Mucosa of descending colon (tissue), 3 donors: ENCODE data around the gene FHIT. TPM values are rescaled to one million over a fixed set of nuclear protein-coding genes. Genes with fewer than 3 reads are reported as not detected.

Source experiments
- ATAC-seq: fragments of 200-7000 bp; cut with Tn5 transposase; one replicate; pipeline ENCODE4 v1.9.1; 2020; ENCODE audit warnings: mild to moderate bottlenecking, moderate library complexity
- DNase-seq, 3 donors: peaks; one replicate each; pipeline ENCODE4 v3.0.0-alpha.2; 2020
- H3K36me3 ChIP-seq: fragments of 200-600 bp; one replicate; pipeline ENCODE4 v1.8.0; 2021; ENCODE audit warnings: low read depth, mild to moderate bottlenecking
- H3K4me1 ChIP-seq: fragments of 200-600 bp; one replicate; pipeline ENCODE4 v1.8.0; 2021; ENCODE audit warnings: low read depth, mild to moderate bottlenecking
- H3K4me3 ChIP-seq: fragments of 200-600 bp; one replicate; pipeline ENCODE4 v1.8.0; 2021; ENCODE audit warnings: mild to moderate bottlenecking
- H3K9me3 ChIP-seq: fragments of 200-600 bp; one replicate; pipeline ENCODE4 v1.8.0; 2021; ENCODE audit warnings: mild to moderate bottlenecking
- intact Hi-C, 2 donors: fragments of 100-400 bp; cut with DNase I in 1 of 2; cut with micrococcal nuclease in 1 of 2; formaldehyde crosslinking; loops; one replicate each; pipeline versions ENCODE4 v1.11.0 to v1.11.1; 2022; cut with DNase I, micrococcal nuclease
- total RNA-seq, 3 donors: library from RNA; stranded (reverse); fragmentation: NEBNext Ultra II Directional in 2 of 3; extraction: Animal tissue kit (Norgen Biotek cat#: 25700) in 2 of 3; gene quantifications; one replicate each; pipeline versions ENCODE4 v1.2.1 to v1.2.4, GENCODE V29; 2021 to 2023
- TF ChIP-seq, protein P1 (sequence below): fragments of 200-600 bp; IDR thresholded peaks from one replicate; pipeline ENCODE4 v1.8.0; 2022; ENCODE audit warnings: antibody characterized with exemption, mild to moderate bottlenecking
- donor health status: DM: no; HTN: no; CAD: no; lungs with moderate emphysema.
- donor health status: DM: no; HTN: no; CAD: no.
- donor health status: DM: no; HTN: yes; CAD: no.

Gene FHIT
- total RNA-seq, 3 donors from 2014 or later, result 8.9 to 20.7 (median 18.6) TPM

DNA sequence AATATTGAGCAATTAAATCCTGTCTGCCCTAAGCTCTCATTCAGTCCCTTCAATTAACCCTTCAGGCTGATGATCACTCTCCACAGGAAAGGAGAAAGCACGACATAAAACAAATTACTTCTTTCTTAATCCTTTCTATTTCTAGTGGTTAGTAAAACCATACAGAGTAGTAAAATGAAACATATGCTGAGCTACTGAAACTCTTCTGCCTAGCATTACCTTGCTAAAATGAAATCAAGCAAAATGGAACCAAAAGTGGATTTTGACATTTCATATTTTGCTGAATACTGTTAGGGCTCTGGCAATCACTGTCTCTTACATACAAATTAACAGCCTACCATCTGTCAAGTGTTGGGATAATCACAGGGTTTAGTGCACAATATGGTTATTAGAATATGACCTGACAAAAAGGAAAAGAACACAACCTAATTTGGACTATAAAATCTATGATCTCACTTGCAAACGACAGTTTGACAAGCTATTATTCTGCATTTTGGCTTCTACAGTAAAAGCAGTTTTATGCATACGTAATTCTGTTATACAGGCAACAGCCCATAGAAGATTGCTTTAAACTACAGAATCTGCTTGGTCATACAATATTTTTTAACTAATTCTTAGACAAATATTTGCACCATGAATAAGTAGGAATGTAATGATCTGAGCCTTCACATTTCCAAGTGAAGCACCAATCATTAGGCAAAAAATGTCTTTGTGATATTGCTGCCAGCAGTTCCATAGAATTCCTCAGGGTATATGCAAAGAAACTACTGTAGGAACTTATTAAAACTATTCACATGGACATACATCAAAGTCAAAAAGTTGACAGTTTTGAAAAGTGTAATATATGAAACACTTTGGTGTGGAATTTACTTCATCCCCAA lies 105.0 kb downstream of the FHIT start:
- intact Hi-C loops, result no loop called here
- no peaks in the 10 kb centered on the region for H3K9me3 ChIP-seq
- no peaks in the 10 kb centered on the region for H3K4me1 ChIP-seq
- TF ChIP-seq, protein P1, sequence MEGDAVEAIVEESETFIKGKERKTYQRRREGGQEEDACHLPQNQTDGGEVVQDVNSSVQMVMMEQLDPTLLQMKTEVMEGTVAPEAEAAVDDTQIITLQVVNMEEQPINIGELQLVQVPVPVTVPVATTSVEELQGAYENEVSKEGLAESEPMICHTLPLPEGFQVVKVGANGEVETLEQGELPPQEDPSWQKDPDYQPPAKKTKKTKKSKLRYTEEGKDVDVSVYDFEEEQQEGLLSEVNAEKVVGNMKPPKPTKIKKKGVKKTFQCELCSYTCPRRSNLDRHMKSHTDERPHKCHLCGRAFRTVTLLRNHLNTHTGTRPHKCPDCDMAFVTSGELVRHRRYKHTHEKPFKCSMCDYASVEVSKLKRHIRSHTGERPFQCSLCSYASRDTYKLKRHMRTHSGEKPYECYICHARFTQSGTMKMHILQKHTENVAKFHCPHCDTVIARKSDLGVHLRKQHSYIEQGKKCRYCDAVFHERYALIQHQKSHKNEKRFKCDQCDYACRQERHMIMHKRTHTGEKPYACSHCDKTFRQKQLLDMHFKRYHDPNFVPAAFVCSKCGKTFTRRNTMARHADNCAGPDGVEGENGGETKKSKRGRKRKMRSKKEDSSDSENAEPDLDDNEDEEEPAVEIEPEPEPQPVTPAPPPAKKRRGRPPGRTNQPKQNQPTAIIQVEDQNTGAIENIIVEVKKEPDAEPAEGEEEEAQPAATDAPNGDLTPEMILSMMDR, result no peak
- H3K36me3 ChIP-seq, result no peaks in the 10 kb centered on the region
- H3K4me3 ChIP-seq, result no peak overlapping the region
- DNase-seq, result no peak
- ATAC-seq, result no peak

DNA sequence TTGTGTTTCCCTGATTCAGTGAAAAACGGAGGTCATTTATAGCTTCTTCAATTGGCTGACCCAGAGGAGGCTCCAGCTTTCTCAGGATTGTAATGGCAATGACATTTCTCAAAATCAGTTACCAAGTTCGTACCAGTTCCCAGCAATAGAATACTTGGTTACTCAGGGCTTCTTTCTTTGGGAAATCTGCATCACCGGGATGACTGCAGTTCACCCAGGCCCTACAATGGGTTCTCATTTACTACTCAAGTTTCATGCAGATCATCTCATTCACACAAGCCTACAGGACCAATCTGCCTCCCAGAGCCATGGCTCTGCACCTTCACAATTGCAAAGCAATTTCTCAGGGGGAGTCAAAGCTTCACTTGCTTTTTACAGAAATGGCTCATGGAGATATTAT lies 109.6 kb downstream of the FHIT start:
- DNase-seq (no peak), ATAC-seq (no peak)
- Histone ChIP-seq H3K36me3 (no peaks in the 10 kb centered on the region), H3K9me3 (no peaks in the 10 kb centered on the region), H3K4me1 (no peaks in the 10 kb centered on the region), H3K4me3 (no peak overlapping the region)
- intact Hi-C loops, result no loop called here
- TF ChIP-seq, protein P1, result no peak

DNA sequence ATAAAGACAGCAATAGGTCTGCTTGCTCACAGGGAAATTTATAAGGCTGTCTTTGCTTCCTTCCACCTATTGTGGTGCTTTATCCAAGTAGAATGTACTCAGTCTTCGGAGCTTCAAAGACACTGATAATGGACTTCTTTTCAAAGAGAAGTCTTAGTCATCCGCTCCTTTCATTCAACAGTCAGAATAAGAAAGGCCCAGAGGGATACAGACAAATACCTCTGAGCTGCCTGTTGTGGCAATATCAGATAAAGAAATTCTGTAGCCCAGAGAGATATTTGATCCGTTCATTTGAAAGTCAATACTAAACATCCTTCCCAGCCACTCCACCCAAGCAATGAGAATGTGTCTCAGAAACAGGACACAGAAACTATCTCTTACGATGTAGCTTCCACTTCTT lies 110.0 kb downstream of the FHIT start:
- Histone ChIP-seq H3K9me3 (no peaks in the 10 kb centered on the region), H3K4me1 (no peaks in the 10 kb centered on the region), H3K4me3 (no peak overlapping the region), H3K36me3 (no peaks in the 10 kb centered on the region)
- ATAC-seq (no peak), DNase-seq (no peak)
- intact Hi-C loops, result no loop called here
- TF ChIP-seq, protein P1, result no peak

DNA sequence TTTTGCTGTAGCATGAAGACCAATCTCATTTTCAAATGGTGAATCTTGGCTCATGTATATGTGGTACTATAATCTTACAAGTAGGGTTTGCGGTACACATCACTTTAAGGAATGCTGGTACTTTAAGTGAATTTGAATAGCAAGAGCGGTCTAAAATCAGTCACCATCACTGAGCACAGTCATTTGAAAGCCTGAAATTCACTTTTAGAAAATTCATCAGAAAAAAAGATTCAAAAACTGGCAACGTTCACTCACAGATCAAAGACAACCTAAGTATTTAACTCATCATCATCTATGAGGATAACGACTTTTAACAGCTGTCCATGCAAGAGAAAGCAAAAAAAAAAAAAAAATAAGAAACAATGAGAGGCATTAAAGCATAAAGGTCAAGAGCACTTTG lies 111.6 kb downstream of the FHIT start:
- H3K4me1 ChIP-seq, result no peaks in the 10 kb centered on the region
- ATAC-seq (no peak), DNase-seq (no peak)
- TF ChIP-seq, protein P1, result no peak
- H3K36me3 ChIP-seq, result no peaks in the 10 kb centered on the region
- intact Hi-C loops, result no loop called here
- no peak overlapping the region for H3K4me3 ChIP-seq
- no peaks in the 10 kb centered on the region for H3K9me3 ChIP-seq

DNA sequence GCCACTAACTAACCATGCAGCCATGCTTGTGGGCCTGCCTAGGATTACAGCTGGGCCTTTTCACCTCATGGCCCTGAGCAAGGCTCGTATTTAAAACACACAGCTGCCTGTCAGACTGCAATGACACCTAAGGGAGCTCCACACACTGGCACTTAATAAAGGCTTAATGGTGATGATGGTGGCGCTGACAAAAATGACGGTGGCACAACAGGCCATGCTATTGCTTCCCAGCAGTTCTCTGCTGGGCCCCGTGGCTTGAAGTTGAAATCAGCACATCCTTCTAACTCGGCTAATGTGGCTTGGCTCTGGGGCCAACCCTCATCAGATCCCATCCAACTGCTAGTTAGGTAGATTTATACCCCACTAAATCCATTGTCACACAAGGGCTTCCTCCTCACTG lies 112.9 kb downstream of the FHIT start:
- intact Hi-C loops, result no loop called here
- DNase-seq (no peak), ATAC-seq (no peak)
- H3K9me3 ChIP-seq, result no peaks in the 10 kb centered on the region
- H3K4me1 ChIP-seq, result no peaks in the 10 kb centered on the region
- H3K36me3 ChIP-seq, result no peaks in the 10 kb centered on the region
- TF ChIP-seq, protein P1, result no peak
- H3K4me3 ChIP-seq, result no peak overlapping the region
